ENCODE results near the gene OSBPL5.
A peak's percentile ranks its signal among the peaks of the same experiment; 100 is the strongest.

Gene OSBPL5

DNA sequence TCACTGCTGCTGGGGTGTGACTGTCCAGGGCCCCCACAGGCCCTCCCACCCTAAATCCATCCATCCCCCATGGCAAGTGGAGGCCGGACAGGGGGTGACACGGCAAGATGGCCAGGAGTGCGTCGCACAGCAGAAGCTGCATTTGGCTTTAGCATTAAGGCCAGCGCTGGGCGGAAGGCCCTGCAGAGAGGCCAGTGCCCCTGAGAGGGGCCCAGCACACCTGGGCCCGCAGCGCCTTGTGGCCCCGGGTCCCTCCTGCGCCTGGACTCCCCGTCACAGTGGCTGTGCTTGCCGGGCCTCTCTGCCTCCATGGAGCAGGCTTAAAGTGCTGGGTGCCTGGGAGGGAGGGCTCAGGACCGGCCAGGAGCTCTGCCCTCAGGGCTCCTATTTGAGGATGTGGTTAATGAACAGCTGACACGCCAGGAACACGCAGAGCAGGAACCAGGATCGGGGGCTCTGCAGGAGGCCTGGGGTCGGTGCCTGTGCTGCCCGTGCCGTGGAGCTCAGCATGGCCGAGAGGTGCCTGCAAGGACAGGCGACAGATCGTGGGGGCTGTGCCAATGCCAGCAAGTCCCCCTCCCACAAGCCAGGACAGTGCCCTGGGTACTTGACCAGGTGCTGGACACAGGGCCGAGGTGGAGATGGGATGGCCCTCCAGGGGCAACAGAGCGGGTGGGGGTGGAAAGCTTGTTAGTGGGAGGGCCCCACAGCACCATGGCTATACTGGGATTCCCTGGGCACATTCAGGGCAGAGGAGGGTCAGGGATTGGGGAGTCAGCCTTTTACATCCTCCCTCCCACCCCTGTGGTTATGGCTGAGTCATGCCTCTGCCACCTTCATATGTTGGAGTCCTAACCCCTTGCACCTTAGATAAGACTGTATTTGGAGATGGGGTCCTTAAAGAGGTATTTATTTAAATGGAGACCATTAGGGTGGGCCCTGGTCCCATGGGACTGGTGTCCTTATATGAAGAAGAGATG is 77.0 kb downstream of the OSBPL5 start:
- in situ Hi-C loops (cut with MboI; ENCODE audit: low pct_unique_long_range_greater_than_20kb, low sequenced_read_pairs, unreplicated experiment): no loop called here
- DNase-seq (ENCODE audit: low spot score): peak; percentile 10
- TF ChIP-seq, protein P1, sequence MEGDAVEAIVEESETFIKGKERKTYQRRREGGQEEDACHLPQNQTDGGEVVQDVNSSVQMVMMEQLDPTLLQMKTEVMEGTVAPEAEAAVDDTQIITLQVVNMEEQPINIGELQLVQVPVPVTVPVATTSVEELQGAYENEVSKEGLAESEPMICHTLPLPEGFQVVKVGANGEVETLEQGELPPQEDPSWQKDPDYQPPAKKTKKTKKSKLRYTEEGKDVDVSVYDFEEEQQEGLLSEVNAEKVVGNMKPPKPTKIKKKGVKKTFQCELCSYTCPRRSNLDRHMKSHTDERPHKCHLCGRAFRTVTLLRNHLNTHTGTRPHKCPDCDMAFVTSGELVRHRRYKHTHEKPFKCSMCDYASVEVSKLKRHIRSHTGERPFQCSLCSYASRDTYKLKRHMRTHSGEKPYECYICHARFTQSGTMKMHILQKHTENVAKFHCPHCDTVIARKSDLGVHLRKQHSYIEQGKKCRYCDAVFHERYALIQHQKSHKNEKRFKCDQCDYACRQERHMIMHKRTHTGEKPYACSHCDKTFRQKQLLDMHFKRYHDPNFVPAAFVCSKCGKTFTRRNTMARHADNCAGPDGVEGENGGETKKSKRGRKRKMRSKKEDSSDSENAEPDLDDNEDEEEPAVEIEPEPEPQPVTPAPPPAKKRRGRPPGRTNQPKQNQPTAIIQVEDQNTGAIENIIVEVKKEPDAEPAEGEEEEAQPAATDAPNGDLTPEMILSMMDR (IDR thresholded peaks at IDR 0.05; ENCODE audit: extremely low read depth, insufficient read depth, missing control alignments): no peak

DNA sequence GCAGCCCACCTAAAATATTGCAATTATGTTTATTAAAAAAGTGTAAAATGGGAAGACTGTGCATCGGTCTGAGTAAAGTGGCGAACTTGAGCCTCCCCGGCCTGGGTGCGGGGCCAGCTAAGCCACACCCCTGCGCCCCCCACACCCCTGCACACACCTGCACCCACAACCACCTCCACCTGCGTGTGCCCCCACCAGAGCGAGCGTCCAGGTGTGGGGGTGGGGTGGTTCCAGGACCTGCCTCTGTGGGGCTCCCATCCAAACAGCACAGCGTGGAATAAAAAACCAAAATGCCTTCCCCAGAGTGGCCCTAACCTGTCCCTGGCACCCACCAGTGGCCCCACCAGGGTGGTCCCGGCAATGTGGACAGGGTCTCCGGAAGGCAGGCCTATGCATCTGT is 77.7 kb downstream of the OSBPL5 start:
- in situ Hi-C loops (cut with MboI; ENCODE audit: low pct_unique_long_range_greater_than_20kb, low sequenced_read_pairs, unreplicated experiment): no loop called here
- peak; percentile 5 for DNase-seq (ENCODE audit: low spot score)
- TF ChIP-seq, protein P1 (IDR thresholded peaks at IDR 0.05; ENCODE audit: extremely low read depth, insufficient read depth, missing control alignments): no peak

DNA sequence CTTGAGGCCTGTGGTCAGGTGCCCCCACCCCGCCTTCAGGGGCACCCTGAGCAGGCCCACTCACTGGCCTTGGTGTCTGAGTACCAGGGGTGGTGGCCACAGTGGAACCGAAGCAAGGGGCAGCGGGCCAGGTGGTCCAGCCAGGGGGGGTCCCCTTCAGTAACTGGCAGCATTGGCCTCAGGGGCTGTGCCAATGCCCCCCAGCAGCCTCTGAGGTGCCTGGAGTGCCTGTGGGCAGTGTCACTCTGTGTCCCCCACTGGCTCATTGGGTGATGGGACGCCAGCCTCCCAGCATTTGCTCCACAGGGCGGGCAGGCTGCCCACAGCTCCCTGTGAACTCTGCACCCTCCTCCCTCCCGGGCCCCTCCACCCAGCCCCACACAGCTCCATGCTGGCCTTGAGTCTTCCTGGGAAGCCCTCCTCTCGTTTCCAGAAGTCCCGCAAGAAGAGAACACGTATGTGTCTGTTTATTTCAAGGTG is 78.4 kb downstream of the OSBPL5 start:
- no peak for DNase-seq (ENCODE audit: low spot score)
- in situ Hi-C loops (cut with MboI; ENCODE audit: low pct_unique_long_range_greater_than_20kb, low sequenced_read_pairs, unreplicated experiment): no loop called here
- TF ChIP-seq, protein P1 (IDR thresholded peaks at IDR 0.05; ENCODE audit: extremely low read depth, insufficient read depth, missing control alignments): no peak

DNA sequence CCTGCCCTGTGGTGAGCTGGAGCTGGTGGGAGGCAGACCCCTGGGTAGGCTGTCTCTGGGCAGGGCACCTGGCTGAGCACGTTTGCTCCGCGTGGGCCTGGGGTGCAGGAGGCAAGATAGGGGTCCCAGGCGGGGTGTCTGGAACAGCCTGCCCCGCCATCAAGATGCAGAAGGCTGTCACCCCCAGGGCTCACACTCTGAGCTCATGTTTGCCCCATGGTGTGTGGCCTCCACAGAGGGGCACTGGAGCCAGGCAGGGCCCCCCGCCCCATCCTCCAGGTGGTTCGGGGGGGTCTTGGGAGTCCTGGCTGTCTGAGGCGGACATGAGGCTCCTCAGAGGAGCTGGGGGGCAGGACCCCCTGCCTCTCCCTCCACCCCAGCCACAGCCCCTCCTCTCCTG is 79.0 kb downstream of the OSBPL5 start:
- DNase-seq (ENCODE audit: low spot score): no peak
- TF ChIP-seq, protein P1 (IDR thresholded peaks at IDR 0.05; ENCODE audit: extremely low read depth, insufficient read depth, missing control alignments): no peak
- in situ Hi-C loops (cut with MboI; ENCODE audit: low pct_unique_long_range_greater_than_20kb, low sequenced_read_pairs, unreplicated experiment): no loop called here

DNA sequence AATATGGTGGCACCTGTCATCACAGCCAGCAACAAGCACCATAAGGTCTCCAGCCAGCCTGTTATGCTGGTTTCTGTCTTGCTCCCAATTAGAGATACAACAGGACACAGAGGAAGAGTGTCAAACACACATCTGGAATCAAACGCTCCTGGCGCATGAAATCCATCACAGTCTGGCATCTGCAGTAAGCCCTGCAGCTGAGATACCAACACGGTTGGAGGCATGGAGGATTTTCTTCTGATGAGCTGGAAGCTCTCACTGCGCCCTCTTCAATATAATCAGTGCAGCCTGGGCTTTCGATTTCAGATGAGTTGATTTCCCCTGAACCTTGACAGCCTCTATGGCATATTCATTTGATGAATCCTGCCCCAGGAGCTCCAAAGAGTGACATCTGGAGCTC is 80.1 kb downstream of the OSBPL5 start:
- DNase-seq (ENCODE audit: low spot score): no peak
- TF ChIP-seq, protein P1 (IDR thresholded peaks at IDR 0.05; ENCODE audit: extremely low read depth, insufficient read depth, missing control alignments): no peak
- in situ Hi-C loops (cut with MboI; ENCODE audit: low pct_unique_long_range_greater_than_20kb, low sequenced_read_pairs, unreplicated experiment): no loop called here

DNA sequence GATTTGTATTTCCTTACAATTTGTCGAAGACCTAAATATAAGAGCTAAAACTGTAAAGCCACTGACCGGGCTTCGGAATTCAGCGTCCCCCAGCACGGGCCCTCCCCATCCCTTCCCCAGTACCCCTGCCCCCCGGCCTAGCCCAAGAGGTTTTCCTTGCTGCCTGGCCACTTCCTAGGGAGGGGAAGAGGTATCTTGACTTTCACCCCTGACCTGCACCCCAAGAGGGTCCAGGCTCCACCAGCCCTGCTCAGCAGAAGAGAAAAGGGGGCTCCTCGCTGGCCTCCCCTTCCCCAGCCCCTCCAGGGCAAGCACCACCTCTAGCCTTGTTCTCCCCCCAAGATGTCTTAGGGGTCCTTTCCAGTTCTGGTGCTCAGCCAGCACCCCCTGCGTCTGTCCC is 81.8 kb downstream of the OSBPL5 start:
- no peak for DNase-seq (ENCODE audit: low spot score)
- TF ChIP-seq, protein P1 (IDR thresholded peaks at IDR 0.05; ENCODE audit: extremely low read depth, insufficient read depth, missing control alignments): no peak
- in situ Hi-C loops (cut with MboI; ENCODE audit: low pct_unique_long_range_greater_than_20kb, low sequenced_read_pairs, unreplicated experiment): no loop called here

Data from GM13977 (cell line).